Measurements from ENCODE around the gene BDKRB2.

BDKRB2 gene

DNA sequence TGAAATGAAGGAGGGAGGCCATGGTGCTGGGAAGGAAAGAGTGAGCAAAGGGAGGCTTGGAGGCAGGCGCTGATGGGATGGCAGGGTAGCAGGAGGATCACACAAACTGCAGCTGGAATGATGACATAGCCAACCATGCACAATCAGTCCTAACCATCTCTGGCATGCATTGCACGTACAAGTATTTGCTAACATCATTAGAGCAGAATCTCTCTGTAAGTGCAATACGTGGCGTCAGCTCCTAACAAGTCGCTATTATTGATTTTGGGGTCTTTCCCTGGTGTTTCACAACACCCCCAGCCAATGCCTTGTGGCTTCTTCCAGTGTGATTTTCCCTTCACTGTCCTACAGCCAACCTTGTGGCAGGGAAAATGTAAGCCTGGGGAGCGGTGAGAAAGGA, 69.9 kb downstream of the BDKRB2 start:
- DNase-seq, result no peak

DNA sequence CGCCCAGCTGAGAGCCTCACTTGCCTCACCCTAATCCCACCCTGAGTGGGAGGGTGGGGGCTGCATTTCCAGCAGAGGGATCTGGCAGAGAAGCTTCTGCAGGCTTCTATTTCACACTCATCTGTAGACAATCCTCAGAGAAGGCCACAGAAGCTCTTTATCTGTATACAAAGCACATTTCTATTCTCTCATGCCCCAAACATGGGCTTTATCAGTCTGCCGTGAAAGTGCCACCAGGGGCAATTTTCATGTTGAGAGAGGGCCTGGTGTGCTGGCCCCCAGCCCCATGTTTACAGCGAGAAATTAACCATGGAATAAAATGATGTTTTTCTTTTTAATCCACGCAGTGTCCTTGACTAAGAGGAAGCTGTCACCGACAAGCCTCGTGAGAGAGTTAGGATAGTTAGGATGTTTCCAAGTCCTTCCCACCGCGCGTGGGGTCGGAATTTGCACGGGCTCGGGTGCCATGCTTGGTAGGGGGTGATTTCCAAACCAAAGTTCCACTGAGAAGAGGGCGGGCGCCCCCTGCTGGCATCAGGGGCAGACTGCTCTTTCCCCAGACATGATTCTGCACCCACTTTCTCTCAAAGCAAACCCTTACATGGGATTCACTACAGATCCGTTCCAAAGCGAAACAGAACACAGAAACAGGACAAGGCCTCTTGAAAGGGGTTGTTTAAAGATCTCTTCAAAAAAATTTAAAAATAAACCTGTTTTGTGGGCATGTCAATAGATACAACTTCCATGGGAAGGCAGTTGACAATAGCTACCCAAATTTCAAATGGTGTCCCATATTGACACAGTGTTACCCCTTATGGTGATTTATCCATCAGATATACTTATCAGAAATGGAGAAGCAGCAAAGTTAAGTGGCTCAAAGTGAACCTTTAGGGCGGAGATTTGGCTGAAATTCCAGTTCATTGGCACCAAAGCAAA, 70.8 kb downstream of the BDKRB2 start:
- peak; percentile 81 for DNase-seq

DNA sequence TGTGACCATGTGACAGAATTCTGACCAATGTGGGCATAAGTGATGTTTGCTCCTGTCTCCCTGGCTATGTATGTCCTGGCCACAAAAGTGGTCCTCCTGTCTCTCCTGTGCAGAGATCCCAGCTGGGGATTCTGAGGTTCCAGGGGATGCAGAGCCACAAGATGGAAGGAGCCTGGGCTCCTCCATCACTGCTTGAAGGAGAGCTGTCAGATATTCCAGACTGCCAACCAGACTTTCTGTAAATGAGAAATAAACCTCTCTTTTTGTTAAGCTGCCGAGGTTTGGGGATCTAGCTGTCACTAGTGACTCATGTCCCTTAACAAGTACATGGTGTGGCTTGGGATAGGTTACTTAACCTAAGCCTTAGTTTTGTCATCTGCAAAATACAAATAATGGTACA, 73.3 kb downstream of the BDKRB2 start:
- no peak for DNase-seq

DNA sequence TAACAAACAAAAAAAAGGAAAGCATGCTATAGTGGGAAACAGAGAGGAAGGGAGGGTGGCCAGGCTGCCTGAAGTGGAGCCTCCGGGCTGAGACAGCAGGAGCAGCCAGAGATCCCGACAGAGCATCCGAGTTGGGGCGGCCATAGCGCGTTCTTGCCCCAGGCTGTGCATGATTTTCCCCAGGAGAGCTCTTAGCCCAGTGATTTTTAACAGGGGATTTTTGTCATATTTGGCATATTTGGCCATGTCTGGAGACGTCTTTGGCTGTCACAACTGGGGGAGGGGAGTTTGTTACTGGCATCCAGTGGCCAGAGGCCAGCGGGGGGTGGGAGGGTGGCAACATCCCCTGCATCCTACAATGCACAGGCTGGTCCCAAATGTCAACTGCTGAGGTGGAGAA, 74.9 kb downstream of the BDKRB2 start:
- DNase-seq, result no peak

DNA sequence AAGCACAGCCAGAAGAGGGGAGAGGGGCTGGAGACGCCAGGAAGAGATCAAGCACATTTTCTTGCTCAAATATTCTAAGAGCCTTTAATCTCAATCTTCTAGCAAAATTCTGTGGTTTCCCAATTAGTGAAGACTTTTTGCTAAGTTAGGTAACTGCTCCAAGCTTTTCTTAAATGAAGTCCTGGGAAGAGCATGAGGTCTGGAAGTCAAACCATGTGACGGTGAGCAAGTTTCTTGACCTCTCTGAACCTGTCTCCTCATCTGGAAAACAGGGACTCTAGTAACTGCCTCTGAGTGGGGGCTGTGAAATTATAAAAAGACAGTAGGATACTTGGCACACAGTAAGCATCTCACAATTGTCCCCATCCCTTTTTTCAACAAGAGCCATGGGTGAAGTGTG, 75.5 kb downstream of the BDKRB2 start:
- DNase-seq, result no peak

DNA sequence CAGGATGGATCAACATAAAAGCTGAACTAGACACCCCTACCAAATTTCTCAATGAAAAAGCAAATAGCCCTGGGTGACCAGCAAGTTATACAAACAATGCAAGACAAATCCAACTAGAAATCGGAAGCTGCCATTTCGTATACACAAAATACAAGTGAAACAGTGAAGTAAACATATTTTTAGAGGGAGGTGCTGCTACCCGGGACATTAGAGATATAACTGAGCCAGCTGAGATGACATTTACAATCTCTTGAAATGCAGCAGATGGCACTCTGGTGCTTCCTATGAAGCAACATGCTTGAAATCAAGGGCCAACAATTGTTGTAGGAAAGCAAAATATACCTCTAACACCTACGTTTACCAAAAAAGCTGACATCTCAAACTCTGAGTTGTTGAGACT, 76.8 kb downstream of the BDKRB2 start:
- DNase-seq, result no peak

DNA sequence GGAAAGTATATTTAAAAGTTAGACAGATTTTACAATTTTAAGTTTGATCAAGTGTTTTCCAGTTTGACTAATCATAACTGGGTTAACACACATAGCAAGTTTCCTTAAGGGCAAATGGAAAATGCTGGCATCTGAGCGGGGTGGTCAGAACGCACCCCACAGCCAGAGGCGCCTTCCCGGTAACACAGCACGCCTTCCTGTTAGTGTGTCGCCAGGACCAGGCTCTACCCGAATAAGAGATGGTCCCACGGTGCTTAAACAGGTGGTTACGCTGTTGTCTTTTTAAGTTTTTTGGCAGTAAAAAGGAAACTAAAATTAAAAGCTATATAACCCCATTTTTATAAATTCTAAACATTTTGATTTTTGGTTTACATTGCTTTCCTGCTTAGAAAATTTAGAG, 79.4 kb downstream of the BDKRB2 start:
- no peak for DNase-seq

DNA sequence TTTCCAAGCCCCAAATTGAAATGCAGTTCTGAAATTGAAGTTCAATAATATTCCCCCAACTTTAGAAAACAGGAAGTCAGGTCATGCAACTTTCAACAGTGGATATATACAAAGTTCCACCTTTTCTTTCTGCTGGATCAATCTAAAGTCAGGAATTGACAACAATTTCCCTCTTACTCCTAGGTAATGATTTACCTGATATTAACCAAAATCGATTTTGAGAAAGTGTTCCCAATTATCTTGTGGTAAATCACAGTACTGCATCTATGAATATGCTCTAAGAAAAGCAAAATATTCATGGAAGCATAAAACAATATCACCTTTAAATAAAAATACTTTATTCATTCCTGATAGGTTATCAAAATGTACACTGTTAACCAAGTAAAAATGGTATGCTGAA, 79.8 kb downstream of the BDKRB2 start:
- DNase-seq, result no peak

DNA sequence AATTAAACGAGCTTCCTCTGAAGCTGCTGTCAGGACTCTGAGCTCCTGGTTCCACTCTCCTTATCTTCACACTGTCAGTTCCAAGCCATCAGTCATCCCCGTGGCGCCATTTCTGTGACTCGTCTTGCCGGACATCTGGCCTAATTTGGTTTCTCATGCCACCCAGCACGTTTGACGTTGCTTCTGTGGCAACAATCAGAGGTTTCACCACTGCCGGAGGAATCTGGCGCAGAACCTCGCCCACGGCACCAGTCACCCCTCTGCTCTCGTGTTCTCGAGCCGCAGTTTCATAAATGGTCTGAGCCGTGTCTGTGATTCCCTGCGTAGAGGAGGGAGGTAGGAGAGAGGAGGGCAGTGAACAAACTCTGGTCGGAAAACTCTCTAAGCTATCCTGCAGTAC, 81.0 kb downstream of the BDKRB2 start:
- no peak for DNase-seq

DNA sequence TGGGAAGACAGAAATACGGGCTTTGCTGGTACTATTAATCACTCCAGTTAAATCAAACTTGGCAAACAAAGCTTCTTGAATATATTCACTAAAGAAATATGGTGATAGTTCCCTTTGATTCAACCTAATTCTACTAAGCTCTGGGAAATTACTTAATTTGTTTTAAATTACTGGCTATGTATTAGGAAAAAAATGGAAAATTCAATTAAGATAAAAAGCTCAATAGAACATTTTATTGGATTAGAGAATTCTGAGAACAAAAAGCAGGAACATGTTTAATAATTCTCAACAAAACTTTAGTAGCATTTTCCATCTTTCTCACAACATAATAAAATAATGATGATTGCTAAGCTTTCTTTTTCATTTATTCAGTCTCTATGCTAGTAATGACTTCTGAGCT, 81.6 kb downstream of the BDKRB2 start:
- no peak for DNase-seq

DNA sequence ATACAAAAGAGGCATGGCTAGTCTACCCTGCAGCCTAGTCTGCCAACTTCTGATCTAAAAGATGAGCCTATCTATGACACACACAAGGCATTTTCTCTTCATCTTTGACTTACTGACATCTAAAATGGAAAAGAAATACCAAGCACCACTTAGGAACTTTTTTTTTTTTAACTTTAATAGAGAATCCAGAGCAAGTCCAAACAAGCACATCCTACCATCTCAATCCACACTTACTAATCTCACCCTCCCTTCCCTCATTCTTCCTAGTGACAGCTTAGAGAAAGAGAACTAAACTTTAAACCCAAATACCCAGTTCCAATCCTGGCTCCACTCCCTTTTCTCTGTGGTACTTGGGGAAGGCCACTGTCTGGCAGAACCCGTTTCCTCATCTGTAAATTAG, 83.2 kb downstream of the BDKRB2 start:
- DNase-seq, result no peak
